NCI-H526 treated with DMSO at 0.1 percent for 48 hours (cell line): ENCODE results near the gene FHIT.

Experiments used
- DNase-seq: peaks from one replicate; lab custom pipeline; 2025; lab: John Stamatoyannopoulos, UW

The FHIT gene

DNA sequence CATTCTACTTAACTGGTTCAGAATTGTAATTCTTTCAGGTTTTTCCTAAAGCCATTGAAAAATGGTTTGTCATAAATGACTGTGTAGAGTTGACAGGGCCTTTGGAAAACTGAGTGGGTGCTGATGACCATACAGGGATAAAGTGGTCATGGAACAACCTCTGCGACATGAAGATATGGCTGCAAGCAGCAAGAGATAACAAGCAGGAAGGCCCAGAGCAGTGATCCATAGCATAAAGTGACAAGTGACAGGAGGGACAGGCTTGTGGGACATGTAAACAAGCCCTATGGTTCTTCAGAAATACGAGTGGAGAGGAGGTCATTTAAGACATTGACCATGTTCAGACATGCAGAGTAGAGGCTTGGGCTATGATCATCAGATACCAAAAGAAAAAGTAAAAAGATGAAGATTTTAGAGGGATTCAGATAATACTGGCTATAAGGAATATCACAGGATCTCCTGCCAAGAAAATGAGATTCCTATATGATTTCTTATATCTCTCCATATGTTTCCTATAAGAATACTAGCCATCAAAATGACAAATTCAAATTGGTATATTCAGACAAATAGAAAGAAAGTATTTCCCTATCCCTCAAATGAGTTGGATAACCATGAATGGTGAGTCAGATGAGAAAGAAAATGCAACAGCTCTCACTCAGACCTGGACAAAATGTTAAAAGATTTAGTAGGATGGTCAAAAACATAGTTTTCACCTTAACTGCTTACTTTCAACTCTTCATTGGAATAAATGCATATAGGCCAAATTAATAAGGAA lies 1373.8 kb downstream of the FHIT start:
- DNase-seq = no peak

DNA sequence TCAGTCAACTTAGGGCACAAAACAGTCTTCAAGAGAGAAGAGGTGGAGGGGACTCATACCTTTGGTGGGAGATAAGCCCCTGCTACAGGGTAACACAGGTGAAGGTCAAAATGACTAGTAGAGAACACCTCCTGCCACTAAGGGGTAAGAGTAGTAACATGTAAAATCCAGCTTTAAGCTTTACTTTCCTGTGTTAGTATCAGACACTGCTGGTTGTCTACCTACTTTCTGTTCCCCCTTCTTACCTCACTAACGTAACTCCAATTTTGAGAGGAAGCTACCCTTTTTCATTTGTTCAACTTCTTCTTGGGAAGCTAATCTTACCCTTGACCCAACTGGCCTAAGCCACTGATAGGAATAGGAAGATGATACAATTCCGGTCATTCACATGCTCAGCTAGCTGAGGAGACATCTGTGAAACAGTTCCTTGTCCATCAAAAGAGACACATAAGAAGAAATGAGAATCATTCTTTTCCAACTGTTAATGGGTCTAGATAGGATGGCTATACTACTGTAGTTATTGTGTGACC lies 1374.7 kb downstream of the FHIT start:
- DNase-seq = no peak

DNA sequence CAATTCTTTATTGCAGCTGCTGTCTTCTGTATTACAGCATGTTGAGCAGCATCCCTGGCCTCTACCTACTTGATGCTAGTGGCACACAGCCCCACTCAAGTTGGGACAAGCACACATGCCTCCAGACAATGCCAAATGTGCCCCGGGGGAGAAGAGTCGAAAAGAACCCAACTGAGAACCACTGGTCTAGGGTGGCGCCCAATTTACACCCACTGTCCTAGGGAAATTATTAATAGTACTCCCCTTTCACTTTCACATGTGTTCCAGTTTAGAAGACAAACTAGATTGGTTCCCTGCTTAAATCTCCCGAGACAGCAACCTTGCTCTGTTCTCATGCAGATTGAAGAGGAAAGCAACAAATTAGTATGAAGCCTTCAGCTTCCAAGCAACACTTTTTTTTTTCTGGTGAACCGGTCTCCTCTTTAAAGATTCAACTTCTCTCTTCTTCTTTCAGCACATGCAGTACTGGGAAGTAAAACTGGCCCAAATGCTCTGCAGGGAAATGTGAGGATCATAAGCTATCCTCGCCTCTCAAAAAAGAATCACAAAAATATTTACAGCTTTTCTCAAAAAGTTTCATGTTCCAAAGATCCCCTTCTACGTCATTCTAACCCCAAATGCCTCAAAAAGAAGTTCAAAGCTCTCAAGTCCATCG lies 1377.5 kb downstream of the FHIT start:
- no peak for DNase-seq

DNA sequence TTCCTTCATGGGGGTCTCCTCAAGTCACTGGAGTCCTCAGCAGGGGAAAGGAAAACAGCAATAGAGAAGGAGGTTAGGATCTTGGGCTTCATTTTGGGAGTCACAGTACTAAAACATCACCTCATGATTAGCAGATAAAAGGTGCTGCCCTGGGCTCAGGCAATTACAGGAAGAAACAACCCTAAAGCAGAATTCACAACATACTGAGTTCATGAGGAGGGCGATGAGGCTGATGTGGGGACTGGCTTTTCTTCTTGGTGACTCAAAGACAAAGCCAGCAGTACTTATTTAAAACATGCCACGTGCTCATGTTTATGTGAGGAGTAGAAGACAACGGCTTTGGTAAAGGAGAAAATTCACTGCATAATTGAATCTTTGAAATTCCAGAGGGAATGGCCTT lies 1379.1 kb downstream of the FHIT start:
- DNase-seq = no peak

DNA sequence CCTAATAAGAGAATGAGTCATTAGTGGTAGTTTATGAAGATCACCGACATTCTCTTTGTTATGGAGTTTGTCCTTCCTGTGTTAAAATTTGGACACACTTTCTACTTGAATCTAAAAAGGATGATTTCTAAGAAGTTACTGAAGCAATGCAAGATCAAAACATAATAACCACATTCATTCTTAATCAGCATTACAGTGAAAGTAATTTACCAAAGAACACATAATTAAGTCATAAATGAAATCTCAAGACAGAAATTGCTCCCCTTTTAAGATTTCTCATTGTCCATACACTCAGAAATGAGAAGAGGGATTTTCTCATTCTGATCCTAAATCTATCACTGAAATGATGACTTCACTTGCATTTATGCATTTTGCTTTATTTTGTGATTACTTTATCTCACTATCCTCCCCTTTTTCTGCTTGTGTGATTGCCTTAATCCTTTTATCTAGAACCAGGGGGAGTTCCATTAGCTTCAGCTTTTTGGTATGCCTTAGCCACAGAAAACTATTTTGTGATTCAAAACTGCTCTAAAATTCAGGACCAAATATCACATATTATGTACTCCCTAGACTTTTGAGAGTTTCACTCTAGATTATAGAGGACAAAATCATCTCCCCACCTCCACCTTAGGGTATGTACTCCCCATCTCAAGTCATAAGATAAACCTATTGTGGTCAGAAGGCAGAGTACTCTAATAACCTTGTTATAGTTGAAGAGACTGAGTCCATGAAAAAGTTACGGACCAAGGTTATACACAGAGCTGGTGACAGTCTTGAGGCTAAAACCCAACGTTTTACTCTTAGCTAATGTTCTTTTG lies 1383.9 kb downstream of the FHIT start:
- DNase-seq = no peak

DNA sequence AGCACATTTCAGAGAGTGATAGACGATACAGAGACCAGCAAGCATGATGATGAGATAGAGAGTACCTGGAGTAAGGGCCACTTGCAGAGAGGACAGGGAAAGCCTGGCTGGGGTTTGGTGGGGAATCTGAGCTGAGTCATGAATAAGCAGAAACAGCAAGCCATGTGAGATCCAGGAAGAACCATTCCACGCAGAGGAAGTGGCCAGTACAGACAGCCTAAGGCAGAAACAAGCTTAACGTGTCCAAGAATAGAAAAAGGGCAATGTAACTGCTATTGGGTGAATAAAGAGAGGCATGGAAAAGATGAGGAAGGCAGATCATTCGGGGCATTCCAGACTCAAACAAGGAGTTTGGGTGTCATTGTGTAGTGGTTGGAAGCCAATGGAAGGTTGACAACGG lies 1385.2 kb downstream of the FHIT start:
- DNase-seq = no peak

DNA sequence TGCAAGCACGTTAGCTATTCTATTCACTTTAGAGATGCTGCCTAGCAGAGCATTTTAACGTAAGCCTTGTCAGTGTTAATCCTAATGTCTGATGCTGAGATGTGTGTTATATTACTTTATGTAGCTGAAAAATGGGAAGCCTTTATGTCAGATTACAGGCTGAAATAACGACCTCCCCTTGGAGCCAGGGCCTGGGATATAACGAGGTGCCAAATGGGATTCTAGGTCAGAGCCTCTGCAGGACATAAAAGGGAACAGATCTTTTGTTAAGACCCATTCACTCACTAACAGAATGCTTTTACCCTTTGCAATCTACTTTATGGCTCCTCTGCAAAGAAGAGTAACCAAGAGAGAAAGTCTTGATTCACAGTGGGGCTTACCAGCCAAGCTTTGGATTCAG lies 1385.9 kb downstream of the FHIT start:
- no peak for DNase-seq

DNA sequence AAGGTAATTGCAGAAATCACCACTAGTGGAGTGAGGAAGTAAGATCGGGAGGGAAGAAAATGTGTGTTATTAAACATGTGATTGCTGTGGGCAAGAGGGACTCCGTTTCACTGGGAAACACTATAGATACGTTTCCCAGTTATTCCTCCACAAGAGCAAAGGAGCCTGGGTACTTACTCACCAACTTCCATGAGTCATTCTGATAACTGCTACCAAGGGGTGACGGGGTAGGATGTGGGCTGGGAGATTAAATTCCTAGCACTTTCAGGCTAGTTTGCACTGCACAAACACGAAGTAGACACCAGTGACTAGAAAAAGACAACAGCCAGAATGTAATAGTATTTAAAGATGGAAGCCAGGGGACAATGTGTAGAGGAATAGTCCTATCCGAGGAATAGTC lies 1388.6 kb downstream of the FHIT start:
- DNase-seq = no peak

DNA sequence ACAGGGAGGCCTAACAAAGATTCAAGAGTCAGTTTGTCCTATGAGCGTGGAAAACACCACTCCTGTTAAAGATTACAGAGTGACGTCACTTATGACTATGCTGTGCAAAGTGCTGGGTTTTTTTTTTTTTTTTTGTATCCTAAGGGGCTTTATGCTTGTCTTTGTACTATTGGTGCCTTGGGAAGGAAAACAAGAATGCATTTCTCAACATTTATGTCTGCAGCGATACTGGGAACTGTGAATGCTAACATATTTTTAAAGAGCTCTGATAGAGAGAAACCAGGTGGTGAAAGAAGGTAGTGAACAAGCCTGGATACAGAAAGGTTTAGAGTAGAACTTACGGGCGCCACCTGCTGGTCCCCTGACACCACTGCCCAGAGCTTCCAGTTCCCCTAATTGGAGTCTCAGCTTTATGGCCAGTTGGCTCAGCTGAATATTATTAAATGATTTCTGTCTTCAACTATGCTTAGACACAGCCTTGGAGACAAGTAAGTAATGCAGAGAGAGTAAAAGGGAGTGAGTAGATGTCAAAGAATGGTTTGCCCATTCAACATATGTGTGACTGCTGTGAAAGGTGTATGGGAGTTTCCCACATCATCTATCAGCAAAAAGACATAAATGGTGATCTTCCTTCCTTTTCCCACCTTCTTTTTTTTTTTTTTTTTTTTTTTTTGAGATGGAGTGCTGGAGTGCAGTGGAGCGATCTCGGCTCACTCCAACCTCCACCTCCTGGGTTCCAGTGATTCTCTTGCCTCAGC lies 1393.5 kb downstream of the FHIT start:
- DNase-seq = peak; percentile 52

DNA sequence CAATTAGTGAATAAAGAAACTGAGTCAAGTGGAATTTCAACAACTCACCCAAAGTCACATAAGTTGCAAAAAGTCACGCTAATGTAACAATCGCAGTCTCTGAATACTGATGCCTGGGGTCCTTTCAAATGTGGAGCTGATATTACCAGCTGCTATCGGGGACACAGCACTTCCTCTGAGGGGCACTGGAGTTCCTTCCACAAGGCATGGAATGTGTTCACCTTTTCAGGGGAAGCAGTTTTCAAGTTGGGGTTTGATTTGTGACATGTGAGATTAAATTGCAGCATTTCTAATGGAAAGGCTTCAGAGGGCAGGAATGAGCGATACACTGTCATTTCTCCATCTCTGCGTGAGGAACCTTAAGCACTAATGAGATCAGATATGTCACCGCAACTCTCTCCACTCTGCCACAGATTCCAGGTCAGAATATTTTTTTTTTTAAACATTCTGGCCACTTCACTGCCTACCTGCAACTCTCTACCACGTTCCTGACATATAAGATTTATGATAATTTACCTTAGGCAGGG lies 1394.3 kb downstream of the FHIT start:
- DNase-seq = no peak

DNA sequence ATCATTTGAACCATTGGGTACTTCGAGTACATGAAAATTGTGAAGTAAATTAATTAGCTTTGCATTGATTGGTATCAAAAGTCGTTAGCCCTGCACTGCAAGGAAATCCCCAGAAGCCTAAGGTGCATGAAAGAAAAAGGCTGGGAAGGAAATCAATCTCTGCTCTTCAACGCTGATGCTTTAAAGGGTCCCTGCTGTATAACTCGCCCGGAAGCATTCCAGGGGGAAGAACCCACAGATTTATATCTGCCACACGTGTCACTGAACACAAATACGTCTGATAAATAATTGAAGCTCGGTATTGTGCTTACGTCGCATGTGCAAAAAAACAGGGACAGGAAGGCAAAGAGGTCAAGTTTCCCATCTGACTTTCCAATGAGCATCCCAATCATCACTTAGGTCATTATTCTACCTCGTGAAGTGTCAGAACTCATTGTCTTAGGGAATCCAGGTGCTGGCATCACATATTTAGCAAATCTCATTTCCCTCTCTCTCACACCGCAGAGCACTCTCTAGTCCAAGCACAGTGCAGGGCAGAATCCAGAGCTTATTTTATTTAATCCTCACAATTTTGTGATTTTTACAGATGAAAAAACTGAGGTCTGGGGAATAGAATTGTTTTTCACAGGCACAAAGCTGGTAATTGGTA lies 1397.1 kb downstream of the FHIT start:
- DNase-seq = no peak

DNA sequence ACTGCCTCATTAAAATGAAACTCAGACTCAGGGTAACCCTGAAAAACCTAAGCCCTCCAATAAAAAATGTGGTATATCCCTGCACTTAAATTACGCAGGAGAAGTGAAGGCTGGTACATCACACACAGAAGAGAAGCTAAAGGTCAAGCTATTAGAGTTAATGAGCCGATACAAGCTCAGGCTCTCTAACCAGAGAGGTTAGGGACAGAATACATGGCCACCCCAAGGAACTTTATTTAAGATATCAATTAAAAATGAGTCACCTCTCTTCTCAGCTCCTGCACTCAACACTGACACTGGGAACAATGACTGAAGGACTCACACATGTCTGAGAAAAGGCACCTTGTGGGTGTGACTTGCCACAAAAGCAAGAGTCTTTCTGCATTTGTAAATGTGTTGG lies 1400.8 kb downstream of the FHIT start:
- DNase-seq = no peak

DNA sequence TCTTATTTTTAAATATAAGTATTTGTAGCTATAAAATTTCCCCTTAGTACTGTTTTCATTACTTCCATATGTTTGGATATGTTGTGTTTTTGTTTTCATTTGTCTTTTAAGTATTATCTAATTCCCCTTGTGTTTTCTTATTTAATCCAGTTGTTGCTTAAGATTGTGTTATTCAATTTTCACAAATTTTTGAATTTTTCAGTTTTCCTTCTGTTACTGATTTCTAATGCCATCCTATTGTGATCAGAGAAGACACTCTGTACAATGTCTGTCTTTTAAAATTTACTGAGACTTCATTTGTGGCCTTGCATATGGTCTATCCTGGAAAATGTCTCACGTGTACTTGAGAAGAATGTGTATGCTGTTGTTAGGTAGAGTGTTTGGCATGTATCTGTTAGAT lies 1405.9 kb downstream of the FHIT start:
- no peak for DNase-seq

DNA sequence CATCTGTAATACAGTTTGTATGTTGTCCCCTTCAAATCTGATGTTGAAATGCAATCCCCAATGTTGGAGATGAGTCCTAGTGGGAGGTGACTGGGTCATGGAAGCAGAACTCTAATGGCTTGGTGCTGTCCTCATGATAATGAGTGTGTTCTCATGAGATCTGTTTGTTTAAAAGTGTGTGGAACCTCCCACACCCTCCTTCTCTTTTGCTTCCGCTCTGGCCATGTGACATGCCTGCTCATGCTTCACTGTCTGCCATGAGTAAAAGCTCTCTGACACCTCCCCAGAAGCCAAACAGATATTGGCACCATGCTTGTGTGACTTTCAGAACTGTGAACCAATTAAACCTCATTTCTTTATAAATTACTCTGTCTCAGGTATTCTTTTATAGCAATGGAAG lies 1407.4 kb downstream of the FHIT start:
- DNase-seq = no peak

DNA sequence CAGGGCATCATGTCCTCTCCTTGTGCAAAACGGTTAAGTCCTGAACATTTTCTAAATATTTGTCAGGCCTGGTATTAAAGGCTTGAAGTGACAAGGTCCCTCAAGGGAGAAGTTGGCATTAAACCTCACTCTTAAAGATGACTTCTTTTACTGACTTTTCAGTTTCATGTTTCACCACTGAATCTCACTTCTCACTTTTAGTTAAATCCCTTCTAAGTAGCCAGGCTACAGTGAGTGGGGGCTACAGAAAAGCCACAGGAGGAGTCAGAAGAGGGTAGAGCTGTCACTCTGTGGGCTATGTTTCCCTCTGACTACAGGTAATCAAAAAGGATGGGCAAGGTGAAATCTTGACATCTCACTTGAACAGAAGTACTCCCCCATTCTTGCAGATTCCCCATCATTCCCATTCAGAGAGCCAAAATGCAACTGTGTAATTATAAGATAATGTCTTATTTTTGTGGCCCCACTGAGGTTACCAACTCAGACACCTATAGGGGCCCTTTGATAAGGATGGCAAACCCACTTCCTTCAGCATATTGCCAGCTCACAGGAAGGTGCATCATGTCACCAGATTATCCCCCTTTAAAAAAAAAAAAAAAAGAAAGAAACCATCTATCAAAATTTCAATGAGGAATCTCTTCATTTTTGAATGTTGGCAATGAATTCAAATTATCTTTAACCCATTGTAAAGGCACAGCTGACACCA lies 1411.3 kb downstream of the FHIT start:
- no peak for DNase-seq

DNA sequence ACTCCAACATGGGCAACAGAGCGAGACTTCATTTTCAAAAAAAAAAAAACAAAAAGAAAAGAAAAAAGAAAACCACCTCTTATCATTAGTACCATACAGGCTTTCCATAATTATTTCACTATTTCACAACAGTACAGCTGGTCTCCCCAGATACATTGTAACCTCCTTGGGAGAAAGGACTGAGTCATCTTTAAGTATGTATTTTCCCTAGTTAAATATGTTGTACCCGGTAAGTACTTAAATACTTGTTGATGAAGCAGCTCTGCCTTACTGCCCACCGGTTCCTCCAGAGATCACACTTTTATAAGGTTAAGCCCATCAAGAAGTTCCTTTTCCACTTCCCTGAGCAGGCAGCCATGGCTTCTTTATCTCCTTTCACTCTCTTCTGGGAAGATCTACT lies 1412.0 kb downstream of the FHIT start:
- no peak for DNase-seq

DNA sequence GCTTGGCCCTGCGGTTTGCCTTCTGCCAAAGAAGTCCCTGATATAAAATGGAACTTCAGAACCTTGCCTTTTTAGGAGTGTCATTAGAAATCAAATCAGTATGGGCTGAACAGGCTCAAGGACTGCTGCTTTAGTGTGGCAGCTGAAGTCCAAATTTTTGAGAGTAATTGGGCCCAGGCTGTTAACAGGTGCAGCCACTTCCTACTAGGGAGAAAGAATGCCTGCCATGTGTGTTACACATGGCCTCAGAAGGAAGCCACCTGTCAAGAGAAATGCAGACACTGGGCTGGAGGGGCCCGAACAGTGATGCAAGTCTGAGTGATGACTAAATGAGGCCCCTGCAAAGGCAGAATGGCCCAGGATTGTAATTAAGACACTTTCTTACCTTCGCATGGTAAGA lies 1414.7 kb downstream of the FHIT start:
- DNase-seq = no peak

DNA sequence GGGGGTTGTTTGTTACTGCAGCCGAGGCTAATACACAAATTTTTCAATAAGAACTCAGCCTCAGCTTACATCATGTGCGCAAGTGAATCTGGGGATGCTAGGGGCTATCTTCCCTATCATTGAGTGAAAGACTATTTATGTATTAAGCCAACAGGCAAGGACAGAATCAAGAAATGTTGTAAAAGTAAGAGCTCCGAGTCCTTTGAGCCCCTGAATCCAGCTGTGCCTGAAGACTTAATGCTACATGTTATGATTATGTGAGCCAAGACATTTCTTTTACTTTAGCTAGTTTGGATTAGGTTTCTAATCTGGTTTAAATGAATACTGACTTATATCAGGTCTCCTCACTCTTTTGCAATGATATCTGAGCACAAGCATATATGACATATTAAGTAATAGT lies 1418.5 kb downstream of the FHIT start:
- no peak for DNase-seq

DNA sequence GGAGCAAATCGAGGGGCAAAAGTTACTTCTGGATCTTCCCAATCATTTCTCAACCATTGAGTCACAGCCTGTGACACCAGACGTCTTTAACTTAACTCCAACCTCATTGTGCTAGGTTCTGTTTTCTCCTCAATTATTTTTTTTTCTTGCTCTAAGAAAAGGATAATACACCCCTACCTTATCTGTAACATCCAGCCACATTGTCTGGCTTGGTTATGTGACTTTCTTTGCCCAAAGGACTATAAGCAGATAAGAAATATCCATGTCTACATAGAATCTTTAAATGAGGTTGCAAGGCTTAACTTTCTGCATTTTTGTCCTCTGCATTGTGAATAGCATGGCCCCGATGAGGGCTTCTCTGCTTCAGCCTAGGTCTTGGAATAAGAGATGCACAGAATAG lies 1419.0 kb downstream of the FHIT start:
- no peak for DNase-seq

DNA sequence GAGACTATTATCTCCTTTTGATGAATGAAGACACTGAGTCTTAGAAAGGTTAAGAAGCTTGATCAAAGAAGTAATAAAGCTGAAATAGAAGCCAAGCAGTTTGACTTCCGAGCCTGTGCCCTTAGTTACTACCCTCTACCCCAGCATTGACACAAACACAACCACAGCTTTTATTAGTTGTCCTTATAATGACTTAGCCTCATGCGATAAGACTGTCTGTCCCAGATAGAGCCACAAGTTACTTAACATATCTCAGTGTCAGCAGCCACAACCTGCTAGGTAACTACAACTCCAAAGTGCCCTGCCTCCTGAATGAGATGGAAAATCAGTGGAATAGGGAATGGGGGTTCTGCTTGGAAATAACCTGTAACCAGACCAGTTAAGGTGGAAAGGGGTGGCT lies 1419.9 kb downstream of the FHIT start:
- DNase-seq = no peak

DNA sequence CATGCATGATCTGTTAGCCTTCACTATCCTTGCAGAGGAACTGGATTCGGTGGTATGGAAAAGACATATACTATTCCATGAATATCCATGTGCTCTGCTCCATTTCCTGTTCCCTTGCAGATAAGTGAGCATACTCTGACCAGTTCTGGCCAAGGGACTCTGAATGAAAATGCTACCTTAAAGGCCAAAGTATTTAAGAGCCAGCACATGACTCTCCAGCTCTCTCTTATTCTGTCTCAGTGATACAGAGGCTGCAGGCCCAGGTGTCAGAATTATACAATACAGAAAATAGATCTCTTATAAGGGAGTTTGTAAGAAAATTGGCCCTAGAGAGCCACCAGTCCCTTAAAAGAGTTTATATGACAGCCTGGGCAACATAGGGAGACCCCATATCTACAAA lies 1421.7 kb downstream of the FHIT start:
- DNase-seq = no peak
